GM19395 (cell line): ENCODE data around the gene CMTM2.
"Not testable (repeated sequence)": the region's sequence is repeated elsewhere in the genome, so short reads cannot be mapped to it uniquely, and the experiment has no call there.

Experiments
- ATAC-seq: cut with Tn5 transposase; IDR thresholded peaks from one replicate; pipeline ENCODE4 v1.9.1; 2021; ENCODE audit warnings: mild to moderate bottlenecking, moderate library complexity; ENCODE audit not compliant: unreplicated experiment

The CMTM2 gene

GRCh38 chr16:66627611-66628378 lies 48.5 kb downstream of the CMTM2 start:
- not testable (repeated sequence) for ATAC-seq

- no peak for ATAC-seq
These were observed 50.6 kb downstream of the CMTM2 start for GRCh38 chr16:66629856-66630255.

- not testable (repeated sequence) for ATAC-seq
These were observed 51.4 kb downstream of the CMTM2 start for GRCh38 chr16:66630561-66631260.

GRCh38 chr16:66631558-66631957 lies 52.3 kb downstream of the CMTM2 start:
- ATAC-seq: not testable (repeated sequence)

GRCh38 chr16:66634527-66635196 lies 55.4 kb downstream of the CMTM2 start:
- no peak for ATAC-seq

- ATAC-seq: no peak
These were observed 56.1 kb downstream of the CMTM2 start for GRCh38 chr16:66635406-66635805.

GRCh38 chr16:66636199-66636598 lies 56.9 kb downstream of the CMTM2 start:
- ATAC-seq: no peak

GRCh38 chr16:66637806-66638205 lies 58.5 kb downstream of the CMTM2 start:
- ATAC-seq: no peak
